GM12874 (cell line): Measurements from ENCODE around the gene CLEC2L.

ENCODE experiments used
- CTCF ChIP-seq: IDR thresholded peaks from 2 replicates; pipeline ENCODE4 v1.5.1; 2011; ENCODE audit warnings: low read depth, mild to moderate bottlenecking, control low read depth, low read length, moderate library complexity; ENCODE audit not compliant: insufficient read depth

CLEC2L gene

GRCh38 chr7:139572704-139573385 lies 49.4 kb downstream of the CLEC2L start:
- TF ChIP-seq CTCF: no peak

- no peak for TF ChIP-seq CTCF
Observed at GRCh38 chr7:139573871-139574270, 50.4 kb downstream of the CLEC2L start.

GRCh38 chr7:139574618-139575337 lies 51.3 kb downstream of the CLEC2L start:
- TF ChIP-seq CTCF: no peak

- TF ChIP-seq CTCF: no peak
Observed at GRCh38 chr7:139575338-139575680, 51.8 kb downstream of the CLEC2L start.

- TF ChIP-seq CTCF: no peak
Observed at GRCh38 chr7:139576179-139576973, 52.9 kb downstream of the CLEC2L start.

- no peak for TF ChIP-seq CTCF
Observed at GRCh38 chr7:139580435-139580834, 57.0 kb downstream of the CLEC2L start.

GRCh38 chr7:139582130-139582650 lies 58.7 kb downstream of the CLEC2L start:
- no peak for TF ChIP-seq CTCF
